B cell (primary cell): ENCODE measurements around the gene NFKBIL1. TPM values are rescaled to one million over a fixed set of nuclear protein-coding genes. Genes with fewer than 3 reads are reported as not detected.
"Not testable (repeated sequence)": the region's sequence is repeated elsewhere in the genome, so short reads cannot be mapped to it uniquely, and the experiment has no call there.

Experiments used
- ATAC-seq: fragments of 200-7000 bp; cut with Tn5 transposase; one replicate; pipeline ENCODE4 v1.10.0; 2021; ENCODE audit warnings: low read depth, mild to moderate bottlenecking, moderate number of reproducible peaks, moderate library complexity
- CTCF ChIA-PET: fragments of 350-600 bp; sonication (Branson Sonifier 250); formaldehyde crosslinking; loops from one replicate; lab custom pipeline; 2021; ENCODE audit warnings: antibody characterized with exemption, inconsistent platforms; lab: Charles Lee
- POLR2A ChIA-PET: fragments of 350-600 bp; sonication (Branson Sonifier 250); formaldehyde crosslinking; loops from one replicate; lab custom pipeline; 2021; ENCODE audit warnings: antibody characterized with exemption; lab: Charles Lee
- DNase-seq: peaks from one replicate; pipeline ENCODE4 v3.0.0; 2013
- H2AFZ ChIP-seq: 2 replicates; pipeline ENCODE4 v1.6.1; 2012; ENCODE audit warnings: mild to moderate bottlenecking, low read depth, low read length; ENCODE audit not compliant: insufficient read depth, poor library complexity, severe bottlenecking
- H3K27ac ChIP-seq, 2 donors: 1 replicate in 1 of 2; 2 replicates in 1 of 2; pipeline ENCODE4 v1.5.1; 2012 to 2013; ENCODE audit warnings: low read length in 2 of 2, mild to moderate bottlenecking in 2 of 2, moderate library complexity in 1 of 2
- H3K27me3 ChIP-seq, 4 experiments: fragments of 200-600 bp in 1 of 4; sonication (generic) in 1 of 4; replicated peaks in 1 of 4; 1 replicate in 2 of 4; 2 replicates in 2 of 4; pipeline versions ENCODE4 v1.6.1 to v1.7.0; 2013 to 2016; ENCODE audit warnings: low read length in 3 of 4, mild to moderate bottlenecking in 2 of 4, mixed read lengths in 1 of 4, moderate library complexity in 1 of 4; ENCODE audit not compliant: insufficient read depth in 4 of 4, control insufficient read depth in 3 of 4; ENCODE audit errors: control extremely low read depth in 1 of 4
- H3K36me3 ChIP-seq, 2 experiments: replicated peaks in 1 of 2; 1 replicate in 1 of 2; 2 replicates in 1 of 2; pipeline versions ENCODE4 v1.6.1 to v1.7.1; 2013; ENCODE audit warnings: low read length in 1 of 2; ENCODE audit not compliant: insufficient read depth in 2 of 2, control insufficient read depth in 1 of 2; ENCODE audit errors: control extremely low read depth in 1 of 2, extremely low read depth in 1 of 2
- H3K4me1 ChIP-seq, 2 donors: fragments of 200-600 bp in 1 of 2; sonication (generic) in 1 of 2; 1 replicate in 1 of 2; 2 replicates in 1 of 2; pipeline versions ENCODE4 v1.5.1 to v1.6.1; 2013 to 2017; ENCODE audit warnings: low read length in 2 of 2; ENCODE audit not compliant: control insufficient read depth in 2 of 2, insufficient read depth in 2 of 2
- H3K4me2 ChIP-seq: replicated peaks from 2 replicates; pipeline ENCODE3; 2012; ENCODE audit warnings: mild to moderate bottlenecking, low read depth, low read length; ENCODE audit not compliant: poor library complexity, severe bottlenecking
- H3K4me3 ChIP-seq, 5 experiments: fragments of 200-600 bp in 1 of 5; sonication (generic) in 1 of 5; 1 replicate in 3 of 5; 2 replicates in 2 of 5; pipeline versions ENCODE4 v1.5.1 to v1.7.0; 2011 to 2016; ENCODE audit warnings: low read length in 4 of 5, mild to moderate bottlenecking in 4 of 5, low read depth in 2 of 5, control low read depth in 1 of 5, moderate library complexity in 1 of 5; ENCODE audit not compliant: insufficient read depth in 1 of 5; ENCODE audit errors: control extremely low read depth in 1 of 5, extremely low read depth in 1 of 5
- H3K79me2 ChIP-seq: fragments of 200-600 bp; sonication (generic); one replicate; pipeline ENCODE4 v1.6.0; 2016; ENCODE audit warnings: low read length; ENCODE audit not compliant: control insufficient read depth, insufficient read depth
- H3K9ac ChIP-seq: fragments of 200-600 bp; sonication (generic); 2 replicates; pipeline ENCODE4 v1.6.1; 2017; ENCODE audit warnings: mild to moderate bottlenecking, low read length, moderate library complexity
- H3K9me3 ChIP-seq, 3 donors: one replicate each; pipeline versions ENCODE4 v1.6.1 to v1.7.1; 2013; ENCODE audit warnings: low read length in 2 of 3; ENCODE audit not compliant: control insufficient read depth in 2 of 3, insufficient read depth in 1 of 3; ENCODE audit errors: control extremely low read depth in 1 of 3
- H4K20me1 ChIP-seq: 2 replicates; pipeline ENCODE4 v1.6.0; 2012; ENCODE audit warnings: mild to moderate bottlenecking, low read length; ENCODE audit not compliant: insufficient read depth, control insufficient read depth, poor library complexity, severe bottlenecking
- H3K27ac Mint-ChIP-seq: one replicate; pipeline ENCODE4 v1.8.0; 2021; ENCODE audit warnings: mixed read lengths
- H3K27me3 Mint-ChIP-seq: one replicate; pipeline ENCODE4 v1.8.0; 2021; ENCODE audit warnings: mixed read lengths
- H3K4me1 Mint-ChIP-seq: one replicate; pipeline ENCODE4 v1.8.0; 2021; ENCODE audit warnings: mixed read lengths
- H3K4me3 Mint-ChIP-seq: one replicate; pipeline ENCODE4 v1.8.0; 2021; ENCODE audit warnings: mixed read lengths
- H3K9me3 Mint-ChIP-seq: one replicate; pipeline ENCODE4 v1.8.0; 2022; ENCODE audit warnings: mixed read lengths; ENCODE audit not compliant: insufficient read depth
- CTCF ChIP-seq: fragments of 200-600 bp; IDR thresholded peaks from one replicate; pipeline ENCODE4 v1.8.0; 2022; ENCODE audit warnings: antibody characterized with exemption, mild to moderate bottlenecking
- EZH2 ChIP-seq: IDR thresholded peaks from 2 replicates; pipeline ENCODE4 v1.6.1; 2012; ENCODE audit warnings: borderline replicate concordance, low read depth, mild to moderate bottlenecking, moderate library complexity, low read length; ENCODE audit not compliant: insufficient read depth, poor library complexity, severe bottlenecking
- WGBS: methylation state at CpG from one replicate; pipeline ENCODE4 v1.1.5; 2013; ENCODE audit warnings: missing lambda C conversion rate; ENCODE audit not compliant: insufficient coverage; 5-methylcytosine and 5-hydroxymethylcytosine counted together
- intact Hi-C: fragments of 100-400 bp; cut with micrococcal nuclease; formaldehyde crosslinking; loops from one replicate; pipeline ENCODE4 v1.10.0; 2022
- polyA plus RNA-seq: library from polyadenylated mRNA; depleted of rRNA; stranded (reverse); fragments of >200 nt; gene quantifications from 2 replicates; pipeline ENCODE4 v1.2.3, GENCODE V29; 2012
- total RNA-seq, 2 donors: library from RNA; stranded (reverse); fragments of 120-200 nt in 1 of 2; gene quantifications; 1 replicate in 1 of 2; 2 replicates in 1 of 2; pipeline versions ENCODE4 v1.2.3 to v1.2.4, GENCODE V29; 2013 to 2022

The NFKBIL1 gene
- total and polyA plus RNA-seq, 2 donors (not counting 1 experiment from before 2014, with no cell fraction given): 10.3 to 18.4 TPM

DNA sequence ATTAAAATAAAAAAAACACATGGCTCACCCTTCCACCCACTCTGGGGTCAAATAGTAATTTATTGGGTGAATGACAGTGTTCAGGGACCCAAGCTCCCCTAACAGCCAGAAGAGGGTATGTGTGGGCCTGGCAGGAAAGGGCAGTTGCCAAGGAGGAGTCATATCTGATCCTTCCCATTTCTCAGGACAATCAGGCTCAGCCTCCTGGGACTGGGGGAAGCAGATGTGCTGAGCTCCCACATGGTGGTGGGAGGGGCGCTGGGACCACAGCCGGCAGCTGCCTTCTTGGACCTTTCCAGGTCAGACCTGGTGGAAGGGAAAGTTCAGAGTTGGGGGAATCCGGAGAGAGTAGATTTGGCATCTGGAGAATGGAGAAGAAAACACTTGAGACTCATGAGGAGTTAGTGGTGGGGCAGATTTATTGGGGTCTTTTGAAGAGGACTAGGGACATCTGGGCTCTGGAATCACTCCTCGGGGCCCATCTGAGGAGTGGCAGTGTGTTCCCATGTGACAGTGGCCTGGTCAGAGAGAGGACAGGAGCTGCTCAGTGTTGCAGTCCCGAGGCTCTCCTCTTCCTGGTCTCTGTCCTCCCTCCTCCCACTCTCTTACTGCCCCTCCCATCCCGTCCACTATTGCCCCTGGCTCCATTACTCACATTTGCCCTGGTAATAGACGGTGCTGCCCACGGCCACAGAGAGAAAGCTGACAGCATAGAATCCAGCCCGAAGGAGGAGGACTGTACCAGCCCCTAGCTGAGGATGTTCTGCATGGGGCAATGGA, 41.7 kb downstream of the NFKBIL1 start:
- Mint-ChIP-seq H3K9me3 (no peaks in the 10 kb centered on the region), H3K4me3 (peak overlapping the region; percentile 32), H3K27me3 (no peaks in the 10 kb centered on the region), H3K4me1 (peaks cover 86% of the 10 kb centered on the region), H3K27ac (peak overlapping the region; percentile 88)
- no peaks in the 10 kb centered on the region for H4K20me1 ChIP-seq
- no peak overlapping the region for H3K4me3 ChIP-seq
- ChIA-PET CTCF (interaction anchor here (0.6 to 35.3 kb wide), 4 partner anchors 6 to 251 kb away, joined by 3 to 2241 read pairs (median 1108); partner anchors contain the start of genes ATP6V1G2, LST1, LTA and LTB), POLR2A (interaction anchor here (1.3 to 35.3 kb wide), 2 partner anchors 7 to 23 kb away, joined by 5 to 1450 read pairs; partner anchors contain the start of genes ATP6V1G2, LST1, LTA and LTB)
- peak overlapping the region; percentile 72 for H3K4me2 ChIP-seq
- no peaks in the 10 kb centered on the region for H3K36me3 ChIP-seq
- H3K79me2 ChIP-seq: peaks cover 66% of the 10 kb centered on the region
- H3K4me1 ChIP-seq: peaks cover 92 to 96% of the 10 kb centered on the region in 2 donors
- no peak overlapping the region for H2AFZ ChIP-seq
- ATAC-seq: no peak
- intact Hi-C loops: no loop called here
- no peaks in the 10 kb centered on the region for H3K27me3 ChIP-seq
- H3K9me3 ChIP-seq: no peaks in the 10 kb centered on the region
- peak overlapping the region; percentile 7 to 87 for H3K27ac ChIP-seq
- TF ChIP-seq EZH2 (no peak), CTCF (no peak)
- 55% methylated on average over 5 of the region's 9 CpGs for whole genome bisulfite sequencing
- DNase-seq: no peak
- H3K9ac ChIP-seq: no peak overlapping the region

DNA sequence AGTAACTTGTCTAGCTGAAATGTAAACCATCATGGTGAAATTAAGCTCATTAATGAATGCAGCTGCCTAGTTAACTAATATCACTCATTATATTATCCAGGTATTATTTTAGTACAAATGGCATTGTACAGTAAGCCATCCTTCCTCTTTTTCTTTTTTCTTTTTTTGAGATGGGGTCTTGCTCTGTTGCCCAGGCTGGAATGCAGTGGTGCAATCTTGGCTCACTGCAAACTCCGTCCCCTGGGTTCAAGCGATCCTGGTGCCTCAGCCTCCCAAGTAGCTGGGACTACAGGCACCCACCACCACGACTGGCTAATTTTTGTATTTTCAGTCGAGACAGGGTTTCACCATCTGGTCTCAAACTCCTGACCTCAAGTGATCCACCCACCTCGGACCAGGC, 43.3 kb downstream of the NFKBIL1 start:
- POLR2A ChIA-PET: interaction anchor here (35.3 kb wide), 1 partner anchor 25 kb away, joined by 1450 read pairs; the partner anchor contains the start of genes ATP6V1G2, LST1, LTA and LTB
- Mint-ChIP-seq H3K4me1 (peaks cover 78% of the 10 kb centered on the region), H3K27ac (peak overlapping the region; percentile 56), H3K4me3 (peak overlapping the region; percentile 5)
- H4K20me1 ChIP-seq, H3K36me3 ChIP-seq, H3K27me3 Mint-ChIP-seq, H3K27me3 ChIP-seq, H3K9me3 Mint-ChIP-seq, DNase-seq, H3K9me3 ChIP-seq, H3K4me3 ChIP-seq, ATAC-seq, H2AFZ ChIP-seq, intact Hi-C loops, H3K9ac ChIP-seq: not testable (repeated sequence)
- H3K4me2 ChIP-seq: peak overlapping the region; percentile 15
- H3K27ac ChIP-seq: peak overlapping the region in 1 of 2 donors; percentile 68
- H3K4me1 ChIP-seq: peaks cover 83 to 90% of the 10 kb centered on the region in 2 donors
- peaks cover 77% of the 10 kb centered on the region for H3K79me2 ChIP-seq
- CTCF ChIA-PET: interaction anchor here (18.5 to 35.3 kb wide), 3 partner anchors 5 to 33 kb away, joined by 1108 to 2241 read pairs (median 1108); partner anchors contain the start of genes ATP6V1G2, LST1, LTA and LTB
- WGBS: 69% methylated on average over 5 of the region's 5 CpGs
